ENCODE results near the gene EYS.

DNA sequence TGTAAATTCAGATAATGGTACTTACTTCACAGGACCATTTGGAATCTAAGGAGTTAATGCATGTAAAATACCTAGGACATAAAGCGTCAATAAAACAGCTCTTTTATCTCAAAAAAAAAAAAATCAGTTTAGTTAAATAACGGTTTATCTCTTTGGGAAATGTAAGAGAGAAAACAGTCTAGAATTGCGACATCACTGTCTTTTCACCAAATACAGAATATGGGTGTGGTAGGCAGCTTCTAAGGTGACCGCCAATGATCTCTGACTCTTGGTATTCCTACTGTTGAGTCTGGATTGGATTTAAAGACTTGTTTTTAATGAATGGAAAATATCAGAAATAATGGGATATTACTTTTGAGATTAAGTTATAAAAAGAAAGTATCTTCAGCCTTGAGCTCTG is 111.5 kb downstream of the EYS start:
- TF ChIP-seq, protein P1, sequence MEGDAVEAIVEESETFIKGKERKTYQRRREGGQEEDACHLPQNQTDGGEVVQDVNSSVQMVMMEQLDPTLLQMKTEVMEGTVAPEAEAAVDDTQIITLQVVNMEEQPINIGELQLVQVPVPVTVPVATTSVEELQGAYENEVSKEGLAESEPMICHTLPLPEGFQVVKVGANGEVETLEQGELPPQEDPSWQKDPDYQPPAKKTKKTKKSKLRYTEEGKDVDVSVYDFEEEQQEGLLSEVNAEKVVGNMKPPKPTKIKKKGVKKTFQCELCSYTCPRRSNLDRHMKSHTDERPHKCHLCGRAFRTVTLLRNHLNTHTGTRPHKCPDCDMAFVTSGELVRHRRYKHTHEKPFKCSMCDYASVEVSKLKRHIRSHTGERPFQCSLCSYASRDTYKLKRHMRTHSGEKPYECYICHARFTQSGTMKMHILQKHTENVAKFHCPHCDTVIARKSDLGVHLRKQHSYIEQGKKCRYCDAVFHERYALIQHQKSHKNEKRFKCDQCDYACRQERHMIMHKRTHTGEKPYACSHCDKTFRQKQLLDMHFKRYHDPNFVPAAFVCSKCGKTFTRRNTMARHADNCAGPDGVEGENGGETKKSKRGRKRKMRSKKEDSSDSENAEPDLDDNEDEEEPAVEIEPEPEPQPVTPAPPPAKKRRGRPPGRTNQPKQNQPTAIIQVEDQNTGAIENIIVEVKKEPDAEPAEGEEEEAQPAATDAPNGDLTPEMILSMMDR (conservative IDR thresholded peaks at IDR 0.05; ENCODE audit: low read length): no peak
- no peak for TF ChIP-seq EZH2phosphoT487 (IDR thresholded peaks at IDR 0.05; ENCODE audit: borderline replicate concordance)

All from Loucy (cell line).